ENCODE data around the gene FBXO41.

FBXO41 gene

GRCh38 chr2:73265298-73266060, 18.8 kb downstream of the FBXO41 start:
- POLR2A ChIA-PET = interaction anchor here (0.5 kb wide), 1 partner anchor 59 kb away, joined by 8 read pairs; no protein-coding TSS in a partner anchor
- H3K36me3 ChIP-seq (ENCODE audit: control insufficient read depth in 2 of 2, insufficient read depth in 1 of 2, low read length in 2 of 2) = peaks cover 0 to 37% of the 10 kb centered on the region in 2 experiments; a peak in 2 of 3 replicates
- peaks cover 4% of the 10 kb centered on the region; the same call in 1 of the 2 replicates for H3K4me1 ChIP-seq (ENCODE audit: control insufficient read depth, insufficient read depth, low read length)
- TF ChIP-seq ZBTB7A (tag by site-specific recombination; IDR thresholded peaks at IDR 0.05; ENCODE audit: low read depth) (no peak), ZNF423 (tag by site-specific recombination; IDR thresholded peaks at IDR 0.05) (no peak), ZNF211 (tag by site-specific recombination; IDR thresholded peaks at IDR 0.05; ENCODE audit: low read depth) (no peak), ZNF645 (tag by site-specific recombination; IDR thresholded peaks at IDR 0.05) (no peak), ZBTB44 (tag by site-specific recombination; IDR thresholded peaks at IDR 0.05) (no peak), ZBTB21 (tag by site-specific recombination; IDR thresholded peaks at IDR 0.05) (no peak), ZNF544 (tag by site-specific recombination; IDR thresholded peaks at IDR 0.05) (no peak), PRDM10 (tag by site-specific recombination; IDR thresholded peaks at IDR 0.05) (no peak), ZNF514 (tag by site-specific recombination; IDR thresholded peaks at IDR 0.05) (no peak), SALL2 (tag by site-specific recombination; IDR thresholded peaks at IDR 0.05; ENCODE audit: borderline replicate concordance) (no peak), ZNF155 (tag by site-specific recombination; IDR thresholded peaks at IDR 0.05) (no peak), TRIM28 (IDR thresholded peaks at IDR 0.05; ENCODE audit: borderline replicate concordance, low read length) (no peak), ZNF26 (tag by site-specific recombination; IDR thresholded peaks at IDR 0.05) (no peak), ZNF140 (tag by site-specific recombination; IDR thresholded peaks at IDR 0.05) (no peak), ZNF701 (tag by site-specific recombination; IDR thresholded peaks at IDR 0.05) (no peak), ZNF280C (tag by site-specific recombination; IDR thresholded peaks at IDR 0.05) (no peak), OVOL3 (tag by site-specific recombination; IDR thresholded peaks at IDR 0.05) (no peak), ZNF654 (tag by site-specific recombination; IDR thresholded peaks at IDR 0.05; ENCODE audit: low read depth) (no peak), ZNF221 (tag by site-specific recombination; IDR thresholded peaks at IDR 0.05; ENCODE audit: borderline replicate concordance) (no peak)
- CTCF ChIA-PET = no interaction called here
- no peak overlapping the region for H3K27ac ChIP-seq (ENCODE audit: extremely low read depth, low read depth, low read length)
- no peaks in the 10 kb centered on the region for H3K9me3 ChIP-seq (ENCODE audit: control insufficient read depth, insufficient read depth, low read depth, low read length)
- H3K4me3 ChIP-seq (ENCODE audit: low read depth, low read length) = no peak overlapping the region

All from HEK293 (cell line).